HEK293 (cell line): Measurements from ENCODE around the gene MFSD6L.

ENCODE experiments used
- TF ChIP-seq, protein P1 (sequence below): fragments of 450-650 bp; formaldehyde crosslinking; IDR thresholded peaks from 2 replicates; pipeline ENCODE4 v1.5.1; 2016; ENCODE audit warnings: missing biosample characterization, missing genetic modification characterization
- TF ChIP-seq, protein P2 (sequence below): fragments of 450-650 bp; formaldehyde crosslinking; IDR thresholded peaks from 2 replicates; pipeline ENCODE4 v1.5.1; 2016; ENCODE audit warnings: missing biosample characterization, missing genetic modification characterization

DNA sequence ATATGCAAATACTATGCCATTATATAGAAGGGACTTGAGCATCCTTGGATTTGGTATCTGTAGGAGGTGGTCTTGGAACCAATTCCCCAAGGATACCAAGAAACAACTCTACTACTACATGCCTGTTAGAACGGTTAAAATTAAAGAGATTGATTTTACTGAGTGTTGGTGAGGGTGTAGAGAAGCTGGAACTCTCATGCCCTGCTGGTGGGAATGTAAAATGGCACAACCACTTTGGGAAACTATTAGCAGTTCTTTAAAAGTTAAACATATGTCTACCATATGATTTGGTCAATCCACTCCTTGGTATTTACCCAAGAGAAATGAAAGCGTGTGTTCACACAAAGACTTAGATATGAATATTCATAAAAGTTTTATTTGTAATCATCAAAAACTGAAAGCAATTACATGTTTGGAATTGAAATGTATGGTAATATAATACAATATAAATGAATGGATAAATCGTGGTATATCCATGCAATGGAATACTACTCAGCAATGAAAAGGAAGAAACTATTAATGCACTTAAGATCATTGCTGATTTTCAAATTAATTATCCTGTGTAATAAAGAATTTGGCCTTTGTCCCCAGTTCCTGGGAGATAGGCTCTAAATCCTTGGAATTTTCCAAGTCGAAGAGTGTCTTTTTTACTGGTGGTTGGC lies 7.8 kb downstream of the MFSD6L start:
- TF ChIP-seq, protein P1, sequence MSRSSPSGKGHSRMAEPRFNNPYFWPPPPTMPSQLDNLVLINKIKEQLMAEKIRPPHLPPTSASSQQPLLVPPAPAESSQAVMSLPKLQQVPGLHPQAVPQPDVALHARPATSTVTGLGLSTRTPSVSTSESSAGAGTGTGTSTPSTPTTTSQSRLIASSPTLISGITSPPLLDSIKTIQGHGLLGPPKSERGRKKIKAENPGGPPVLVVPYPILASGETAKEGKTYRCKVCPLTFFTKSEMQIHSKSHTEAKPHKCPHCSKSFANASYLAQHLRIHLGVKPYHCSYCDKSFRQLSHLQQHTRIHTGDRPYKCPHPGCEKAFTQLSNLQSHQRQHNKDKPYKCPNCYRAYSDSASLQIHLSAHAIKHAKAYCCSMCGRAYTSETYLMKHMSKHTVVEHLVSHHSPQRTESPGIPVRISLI (tag by site-specific recombination), result no peak
- TF ChIP-seq, protein P2, sequence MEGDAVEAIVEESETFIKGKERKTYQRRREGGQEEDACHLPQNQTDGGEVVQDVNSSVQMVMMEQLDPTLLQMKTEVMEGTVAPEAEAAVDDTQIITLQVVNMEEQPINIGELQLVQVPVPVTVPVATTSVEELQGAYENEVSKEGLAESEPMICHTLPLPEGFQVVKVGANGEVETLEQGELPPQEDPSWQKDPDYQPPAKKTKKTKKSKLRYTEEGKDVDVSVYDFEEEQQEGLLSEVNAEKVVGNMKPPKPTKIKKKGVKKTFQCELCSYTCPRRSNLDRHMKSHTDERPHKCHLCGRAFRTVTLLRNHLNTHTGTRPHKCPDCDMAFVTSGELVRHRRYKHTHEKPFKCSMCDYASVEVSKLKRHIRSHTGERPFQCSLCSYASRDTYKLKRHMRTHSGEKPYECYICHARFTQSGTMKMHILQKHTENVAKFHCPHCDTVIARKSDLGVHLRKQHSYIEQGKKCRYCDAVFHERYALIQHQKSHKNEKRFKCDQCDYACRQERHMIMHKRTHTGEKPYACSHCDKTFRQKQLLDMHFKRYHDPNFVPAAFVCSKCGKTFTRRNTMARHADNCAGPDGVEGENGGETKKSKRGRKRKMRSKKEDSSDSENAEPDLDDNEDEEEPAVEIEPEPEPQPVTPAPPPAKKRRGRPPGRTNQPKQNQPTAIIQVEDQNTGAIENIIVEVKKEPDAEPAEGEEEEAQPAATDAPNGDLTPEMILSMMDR (tag by site-specific recombination), result no peak
